ENCODE results near the gene AR. TPM values are rescaled to one million over a fixed set of nuclear protein-coding genes. Genes with fewer than 3 reads are reported as not detected.

AR gene
- total and polyA plus RNA-seq, 2 of the 8 experiments (the other 6 are each of a cell fraction or from before 2014, with no cell fraction given), result 7.1 to 10.7 TPM

DNA sequence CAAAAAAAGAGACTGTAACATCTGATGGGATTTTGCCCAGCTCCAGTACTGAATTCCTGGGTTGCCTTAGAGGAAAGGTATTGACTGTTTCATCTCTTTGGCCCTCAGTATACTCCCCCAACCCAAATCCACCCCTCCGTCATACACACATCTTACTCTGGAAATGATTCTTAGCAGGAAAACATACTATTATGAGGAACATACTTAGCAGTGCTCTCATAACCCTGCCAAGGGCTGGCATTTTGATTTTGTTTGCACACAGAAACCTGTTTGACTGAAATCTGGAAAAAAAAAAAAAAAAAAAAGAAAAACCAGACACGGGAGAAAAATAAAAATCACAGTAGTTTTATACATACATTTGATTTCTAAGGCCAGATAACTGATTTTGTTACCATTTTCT lies 19.4 kb upstream of the AR start:
- Histone ChIP-seq H3K56ac (replicated peaks; ENCODE audit: insufficient read length, low read depth, low read length) (no peak overlapping the region), H2AFZ (ENCODE audit: low read length) (no peak overlapping the region), H3K23ac (ENCODE audit: insufficient read length) (no peak overlapping the region), H3K27ac (ENCODE audit: low read depth, low read length) (no peak overlapping the region), H3K27me3 (replicated peaks in 1 of 4; ENCODE audit: control insufficient read depth in 3 of 4, extremely low read depth in 1 of 4, insufficient read depth in 3 of 4, low read length in 3 of 4) (no peaks in the 10 kb centered on the region), H2BK12ac (ENCODE audit: low read depth, low read length) (no peak overlapping the region), H2BK15ac (ENCODE audit: low read length) (no peak overlapping the region), H3K14ac (ENCODE audit: insufficient read length) (no peak overlapping the region), H2BK120ac (replicated peaks; ENCODE audit: low read depth, low read length) (no peak overlapping the region), H4K5ac (ENCODE audit: insufficient read length, low read depth, low read length) (no peak overlapping the region), H2AK5ac (ENCODE audit: low read depth, low read length) (no peak overlapping the region), H3K4me2 (ENCODE audit: insufficient read depth in 1 of 2, low read depth in 2 of 2, low read length in 2 of 2) (no peak overlapping the region), H3K9me3 (ENCODE audit: insufficient read depth in 2 of 2, low read depth in 1 of 2, low read length in 1 of 2) (no peaks in the 10 kb centered on the region), H3K18ac (ENCODE audit: extremely low read depth, low read length) (no peak overlapping the region), H3K4me3 (ENCODE audit: extremely low read depth in 1 of 4, insufficient read depth in 2 of 4, low read depth in 3 of 4, low read length in 4 of 4) (no peak overlapping the region), H3K4me1 (replicated peaks in 1 of 4; ENCODE audit: control insufficient read depth in 3 of 4, insufficient read depth in 4 of 4, low read length in 3 of 4) (no peaks in the 10 kb centered on the region; a peak in 1 of 7 replicates), H3K36me3 (ENCODE audit: control insufficient read depth in 2 of 4, insufficient read depth in 4 of 4, low read length in 3 of 4) (no peaks in the 10 kb centered on the region), H3K79me2 (ENCODE audit: control insufficient read depth in 1 of 2, insufficient read depth in 2 of 2, low read length in 2 of 2) (no peaks in the 10 kb centered on the region), H3K23me2 (ENCODE audit: low read depth, low read length) (no peaks in the 10 kb centered on the region), H3K9ac (replicated peaks in 1 of 4; ENCODE audit: extremely low read depth in 1 of 4, low read depth in 3 of 4, low read length in 3 of 4) (no peak overlapping the region), H2BK20ac (ENCODE audit: low read length) (no peak overlapping the region), H3K4ac (replicated peaks; ENCODE audit: insufficient read length, low read depth, low read length) (no peak overlapping the region), H4K8ac (ENCODE audit: extremely low read depth, insufficient read depth, low read length) (no peak overlapping the region), H3K79me1 (ENCODE audit: low read depth, low read length) (no peaks in the 10 kb centered on the region), H2BK5ac (ENCODE audit: low read depth, low read length) (no peak overlapping the region), H4K20me1 (replicated peaks in 1 of 2; ENCODE audit: control insufficient read depth in 1 of 2, insufficient read depth in 2 of 2, low read length in 2 of 2) (no peaks in the 10 kb centered on the region), H4K91ac (replicated peaks; ENCODE audit: insufficient read length, low read length) (no peak overlapping the region)
- DNase-seq (ENCODE audit: low read depth in 1 of 2, low spot score in 2 of 2) (no peak), FAIRE-seq (no peak)
- TF ChIP-seq SP4 (IDR thresholded peaks at IDR 0.05; ENCODE audit: low read length) (no peak), CBX8 (IDR thresholded peaks at IDR 0.05; ENCODE audit: borderline replicate concordance, low read depth, low read length) (no peak), JUN (IDR thresholded peaks at IDR 0.05; ENCODE audit: low read depth, low read length) (no peak), SP2 (IDR thresholded peaks at IDR 0.05; ENCODE audit: low read length) (no peak), EP300 (IDR thresholded peaks at IDR 0.05; ENCODE audit: borderline replicate concordance in 1 of 2, low read depth in 2 of 2, low read length in 2 of 2) (no peak), CTBP2 (IDR thresholded peaks at IDR 0.05; ENCODE audit: borderline replicate concordance, insufficient read depth, insufficient read length, low read length) (no peak), BCL11A (IDR thresholded peaks at IDR 0.05; ENCODE audit: low read depth in 2 of 2, low read length in 2 of 2) (no peak), CBX5 (IDR thresholded peaks at IDR 0.05; ENCODE audit: low read depth, low read length) (no peak), NANOG (IDR thresholded peaks at IDR 0.05; ENCODE audit: insufficient read depth, low read depth, low read length, poor library complexity, severe bottlenecking) (no peak), EZH2 (IDR thresholded peaks at IDR 0.05; ENCODE audit: low read depth, low read length, severe bottlenecking) (no peak)
- TF ChIP-seq, protein P1, sequence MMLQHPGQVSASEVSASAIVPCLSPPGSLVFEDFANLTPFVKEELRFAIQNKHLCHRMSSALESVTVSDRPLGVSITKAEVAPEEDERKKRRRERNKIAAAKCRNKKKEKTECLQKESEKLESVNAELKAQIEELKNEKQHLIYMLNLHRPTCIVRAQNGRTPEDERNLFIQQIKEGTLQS (IDR thresholded peaks at IDR 0.05; ENCODE audit: insufficient read depth, low read depth, low read length), result no peak
- ChIA-PET POLR2A (ENCODE audit: partially characterized antibody) (no interaction called here), CTCF (ENCODE audit: partially characterized antibody) (no interaction called here)
- WGBS, 2 experiments (ENCODE audit: extremely low coverage in 1 of 2, insufficient coverage in 1 of 2, insufficient read length in 1 of 2, insufficient replicate concordance in 2 of 2, low coverage in 1 of 2, low lambda C conversion rate in 2 of 2, missing lambda C conversion rate in 1 of 2), result 100% methylated on average over 1 of the region's 2 CpGs; no CpG with 5 or more reads in 1 of the 2 experiments

Data from H1 (cell line).